Lower leg skin (tissue), 3 donors: ENCODE results near the gene HOMER3.

Experiments
- POLR2A ChIP-seq, 2 donors: fragments of 450-650 bp; IDR thresholded peaks; one replicate each; pipeline ENCODE4 v1.6.1; 2016 to 2017; ENCODE audit warnings: antibody characterized with exemption in 2 of 2, mild to moderate bottlenecking in 1 of 2, moderate library complexity in 1 of 2
- TF ChIP-seq, protein P1 (sequence below), 3 donors: fragments of 450-650 bp; IDR thresholded peaks; one replicate each; pipeline ENCODE4 v1.5.1; 2016; ENCODE audit warnings: antibody characterized with exemption in 3 of 3, mild to moderate bottlenecking in 3 of 3, moderate library complexity in 2 of 3

DNA sequence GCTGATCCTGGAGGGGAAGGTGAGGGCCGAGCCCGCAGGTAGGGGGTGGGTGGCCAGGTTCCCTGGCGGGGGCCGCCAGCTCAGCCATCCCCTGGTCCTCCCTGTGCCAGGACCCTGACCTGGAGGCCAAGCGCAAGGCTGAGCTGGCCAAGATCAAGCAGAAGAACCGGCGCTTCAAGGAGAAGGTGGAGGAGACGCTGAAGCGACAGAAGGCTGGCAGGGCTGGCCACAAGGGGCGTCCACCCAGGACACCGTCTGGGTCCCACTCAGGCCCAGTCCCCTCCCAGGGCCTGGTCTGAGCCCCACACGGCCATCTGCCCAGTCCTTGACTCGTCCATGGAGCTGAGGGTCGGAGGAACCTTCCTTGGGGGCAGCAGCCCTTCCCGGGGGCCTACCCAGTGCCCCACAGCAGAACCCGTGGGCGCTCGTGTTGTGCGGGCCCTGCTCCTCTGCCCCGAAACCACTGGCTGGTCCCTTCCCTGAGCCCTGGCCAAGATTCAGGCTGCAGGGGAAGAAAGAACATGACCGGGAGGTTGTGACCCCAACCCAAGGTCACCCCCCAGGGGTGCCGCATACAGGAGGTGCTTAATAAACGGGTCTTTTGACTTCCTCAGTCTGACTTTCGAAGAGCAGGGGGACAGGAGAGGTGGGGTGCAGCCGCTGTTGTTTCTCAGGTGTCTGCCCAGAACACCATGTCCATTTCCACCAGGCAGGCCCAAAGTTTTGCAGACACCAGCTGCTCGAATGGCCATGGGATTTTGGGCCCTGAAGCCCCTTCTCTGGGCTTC, 12.8 kb downstream of the HOMER3 start:
- TF ChIP-seq, protein P1, sequence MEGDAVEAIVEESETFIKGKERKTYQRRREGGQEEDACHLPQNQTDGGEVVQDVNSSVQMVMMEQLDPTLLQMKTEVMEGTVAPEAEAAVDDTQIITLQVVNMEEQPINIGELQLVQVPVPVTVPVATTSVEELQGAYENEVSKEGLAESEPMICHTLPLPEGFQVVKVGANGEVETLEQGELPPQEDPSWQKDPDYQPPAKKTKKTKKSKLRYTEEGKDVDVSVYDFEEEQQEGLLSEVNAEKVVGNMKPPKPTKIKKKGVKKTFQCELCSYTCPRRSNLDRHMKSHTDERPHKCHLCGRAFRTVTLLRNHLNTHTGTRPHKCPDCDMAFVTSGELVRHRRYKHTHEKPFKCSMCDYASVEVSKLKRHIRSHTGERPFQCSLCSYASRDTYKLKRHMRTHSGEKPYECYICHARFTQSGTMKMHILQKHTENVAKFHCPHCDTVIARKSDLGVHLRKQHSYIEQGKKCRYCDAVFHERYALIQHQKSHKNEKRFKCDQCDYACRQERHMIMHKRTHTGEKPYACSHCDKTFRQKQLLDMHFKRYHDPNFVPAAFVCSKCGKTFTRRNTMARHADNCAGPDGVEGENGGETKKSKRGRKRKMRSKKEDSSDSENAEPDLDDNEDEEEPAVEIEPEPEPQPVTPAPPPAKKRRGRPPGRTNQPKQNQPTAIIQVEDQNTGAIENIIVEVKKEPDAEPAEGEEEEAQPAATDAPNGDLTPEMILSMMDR (IDR thresholded peaks at IDR 0.05) = no peak
- TF ChIP-seq POLR2A (IDR thresholded peaks at IDR 0.05) = no peak
